Kidney (tissue), 14 donors: ENCODE results near the gene KLHL18. TPM values are rescaled to one million over a fixed set of nuclear protein-coding genes. Genes with fewer than 3 reads are reported as not detected.
"Not testable (repeated sequence)": the region's sequence is repeated elsewhere in the genome, so short reads cannot be mapped to it uniquely, and the experiment has no call there.

Source experiments
- DNase-seq, 5 donors: peaks; one replicate each; pipeline ENCODE4 v3.0.0-alpha.2; 2013 to 2020
- FAIRE-seq: peaks from 2 replicates; lab custom pipeline; 2012; peaks lifted over from hg19 to GRCh38; lab: Jason Lieb, UNC
- H3K27ac ChIP-seq, 2 donors: one replicate each; pipeline ENCODE4 v1.7.0; 2013; ENCODE audit warnings: low read depth in 2 of 2, low read length in 2 of 2, inconsistent platforms in 1 of 2
- H3K27me3 ChIP-seq: one replicate; pipeline ENCODE4 v1.7.1; 2013; ENCODE audit warnings: low read length, inconsistent platforms; ENCODE audit not compliant: control insufficient read depth, insufficient read depth
- H3K36me3 ChIP-seq, 3 donors: one replicate each; pipeline versions ENCODE4 v1.7.0 to v1.7.1; 2013; ENCODE audit warnings: low read length in 3 of 3, control low read depth in 1 of 3, inconsistent platforms in 1 of 3; ENCODE audit not compliant: insufficient read depth in 3 of 3, control insufficient read depth in 2 of 3
- H3K4me1 ChIP-seq, 3 donors: one replicate each; pipeline versions ENCODE4 v1.7.0 to v1.7.1; 2013; ENCODE audit warnings: low read length in 3 of 3, inconsistent platforms in 1 of 3, low read depth in 1 of 3; ENCODE audit not compliant: control insufficient read depth in 2 of 3, insufficient read depth in 2 of 3
- H3K4me3 ChIP-seq, 3 donors: one replicate each; pipeline versions ENCODE4 v1.7.0 to v1.8.1; 2013; ENCODE audit warnings: low read length in 3 of 3, control low read depth in 1 of 3, inconsistent platforms in 1 of 3
- H3K9ac ChIP-seq, 3 donors: one replicate each; pipeline versions ENCODE4 v1.7.0 to v1.7.1; 2013; ENCODE audit warnings: low read length in 3 of 3, control low read depth in 1 of 3, inconsistent platforms in 1 of 3
- H3K9me3 ChIP-seq, 3 donors: one replicate each; pipeline versions ENCODE4 v1.7.0 to v1.7.1; 2013; ENCODE audit warnings: low read length in 3 of 3, control low read depth in 1 of 3, inconsistent platforms in 1 of 3; ENCODE audit not compliant: control insufficient read depth in 2 of 3, insufficient read depth in 1 of 3
- intact Hi-C: fragments of 100-400 bp; cut with DNase I; formaldehyde crosslinking; loops from one replicate; pipeline ENCODE4 v1.11.1; 2022
- polyA plus RNA-seq: library from polyadenylated mRNA; stranded (reverse); fragments of 350-450 nt; fragmentation: Illumina TruSeq; extraction: RNeasy Lipid Tissue Mini Kit (QIAGEN cat#74804); gene quantifications from one replicate; pipeline ENCODE4 v1.2.3, GENCODE V29; 2014; ENCODE audit warnings: low read depth, low replicate concordance; ENCODE audit not compliant: insufficient read depth
- total RNA-seq: library from RNA; stranded (reverse); fragmentation: NEBNext Ultra II Directional; extraction: Animal tissue kit (Norgen Biotek cat#: 25700); gene quantifications from one replicate; pipeline ENCODE4 v1.2.1, GENCODE V29; 2021
- TF ChIP-seq, protein P1 (sequence below): IDR thresholded peaks from 3 replicates; pipeline ENCODE4 v1.5.1; 2012; ENCODE audit warnings: mild to moderate bottlenecking, moderate library complexity, borderline replicate concordance; ENCODE audit not compliant: insufficient read depth; ENCODE audit errors: extremely low read depth
- donor health status: control.
- donor health status: control.
- donor health status: control.
- donor health status: control.
- donor health status: control.
- donor health status: DM: yes; HTN: yes; CAD: no.
- donor health status: Normal renal cell carcinoma (clear cell type).

The KLHL18 gene
- total and polyA plus RNA-seq, 2 donors from 2014 or later, result 10.6 to 31.1 TPM

DNA sequence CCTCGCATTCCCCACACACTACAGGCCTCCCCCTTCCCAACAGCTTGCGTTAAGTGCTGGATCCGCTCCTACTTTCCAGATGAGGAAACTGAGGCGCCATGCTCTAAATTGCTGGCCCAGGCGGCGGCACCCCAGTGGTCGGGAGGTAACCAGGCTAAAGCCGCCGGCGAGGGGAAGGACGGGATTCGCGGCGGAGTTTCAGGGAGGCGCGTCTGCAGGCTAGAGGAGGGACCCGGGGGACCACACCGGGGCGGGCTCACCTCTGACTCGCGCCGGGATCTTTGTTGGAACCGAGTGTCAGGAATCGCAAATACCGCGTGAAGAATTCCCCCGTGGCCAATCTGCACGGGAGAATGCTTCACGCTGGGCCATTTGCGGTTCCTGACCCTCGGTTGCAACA, 73.5 kb downstream of the KLHL18 start:
- Histone ChIP-seq H3K9ac (no peak overlapping the region), H3K36me3 (no peaks in the 10 kb centered on the region), H3K27ac (no peak overlapping the region), H3K9me3 (peaks cover 0 to 6% (median 0%) of the 10 kb centered on the region in 3 donors), H3K27me3 (no peaks in the 10 kb centered on the region), H3K4me3 (no peak overlapping the region), H3K4me1 (no peaks in the 10 kb centered on the region)
- DNase-seq (peak in 1 of 5 donors; percentile 72), FAIRE-seq (no peak)
- intact Hi-C loops, result no loop called here
- TF ChIP-seq, protein P1, sequence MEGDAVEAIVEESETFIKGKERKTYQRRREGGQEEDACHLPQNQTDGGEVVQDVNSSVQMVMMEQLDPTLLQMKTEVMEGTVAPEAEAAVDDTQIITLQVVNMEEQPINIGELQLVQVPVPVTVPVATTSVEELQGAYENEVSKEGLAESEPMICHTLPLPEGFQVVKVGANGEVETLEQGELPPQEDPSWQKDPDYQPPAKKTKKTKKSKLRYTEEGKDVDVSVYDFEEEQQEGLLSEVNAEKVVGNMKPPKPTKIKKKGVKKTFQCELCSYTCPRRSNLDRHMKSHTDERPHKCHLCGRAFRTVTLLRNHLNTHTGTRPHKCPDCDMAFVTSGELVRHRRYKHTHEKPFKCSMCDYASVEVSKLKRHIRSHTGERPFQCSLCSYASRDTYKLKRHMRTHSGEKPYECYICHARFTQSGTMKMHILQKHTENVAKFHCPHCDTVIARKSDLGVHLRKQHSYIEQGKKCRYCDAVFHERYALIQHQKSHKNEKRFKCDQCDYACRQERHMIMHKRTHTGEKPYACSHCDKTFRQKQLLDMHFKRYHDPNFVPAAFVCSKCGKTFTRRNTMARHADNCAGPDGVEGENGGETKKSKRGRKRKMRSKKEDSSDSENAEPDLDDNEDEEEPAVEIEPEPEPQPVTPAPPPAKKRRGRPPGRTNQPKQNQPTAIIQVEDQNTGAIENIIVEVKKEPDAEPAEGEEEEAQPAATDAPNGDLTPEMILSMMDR, result no peak

DNA sequence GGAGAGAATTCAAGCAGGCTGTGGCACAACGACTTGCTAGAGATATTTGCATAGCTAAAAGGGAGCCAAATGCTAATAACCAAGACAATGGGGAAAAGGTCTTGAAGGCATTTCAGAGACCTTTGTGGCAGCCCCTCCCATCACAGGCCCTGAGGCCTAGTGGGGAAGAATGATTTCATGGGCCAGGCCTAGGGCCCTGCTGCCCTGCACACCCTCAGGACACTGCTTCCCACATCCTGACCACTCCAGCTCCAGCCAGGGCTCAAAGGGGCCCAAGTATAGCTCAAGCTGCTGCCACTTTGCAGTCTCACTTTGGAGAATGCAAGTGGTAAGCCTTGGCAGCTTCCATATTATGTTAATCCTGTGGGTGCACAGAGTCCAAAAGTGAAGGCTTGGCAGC, 76.6 kb downstream of the KLHL18 start:
- intact Hi-C loops, result no loop called here
- Histone ChIP-seq H3K4me3 (no peak overlapping the region), H3K36me3 (no peaks in the 10 kb centered on the region), H3K27ac (no peak overlapping the region), H3K4me1 (no peaks in the 10 kb centered on the region), H3K27me3 (no peaks in the 10 kb centered on the region), H3K9ac (no peak overlapping the region), H3K9me3 (peaks cover 0 to 6% (median 0%) of the 10 kb centered on the region in 3 donors)
- no peak for DNase-seq
- FAIRE-seq, result no peak
- TF ChIP-seq, protein P1, result no peak

DNA sequence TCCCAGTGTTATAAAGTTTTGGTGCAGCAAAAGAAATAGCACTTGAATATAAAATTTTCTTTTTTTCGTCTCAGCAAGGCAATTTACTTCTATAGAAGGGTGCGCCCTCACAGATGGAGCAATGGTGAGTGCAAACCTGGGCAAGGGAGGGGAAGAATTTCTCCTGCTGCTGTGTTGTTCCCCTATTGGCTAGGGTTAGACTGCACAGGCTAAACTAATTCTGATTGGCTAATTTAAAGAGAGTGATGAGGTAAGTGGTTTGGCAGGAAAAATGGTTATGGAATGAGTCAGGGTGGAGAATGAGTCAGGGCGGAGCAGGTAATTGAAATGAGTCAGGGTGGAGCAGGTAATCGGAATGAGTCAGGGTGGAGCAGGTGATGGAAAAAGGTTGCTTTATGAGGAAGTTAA, 77.4 kb downstream of the KLHL18 start:
- H3K4me1 ChIP-seq, H3K9me3 ChIP-seq, H3K27me3 ChIP-seq, H3K36me3 ChIP-seq, H3K9ac ChIP-seq, DNase-seq, intact Hi-C loops, FAIRE-seq, H3K27ac ChIP-seq, H3K4me3 ChIP-seq: not testable (repeated sequence)

DNA sequence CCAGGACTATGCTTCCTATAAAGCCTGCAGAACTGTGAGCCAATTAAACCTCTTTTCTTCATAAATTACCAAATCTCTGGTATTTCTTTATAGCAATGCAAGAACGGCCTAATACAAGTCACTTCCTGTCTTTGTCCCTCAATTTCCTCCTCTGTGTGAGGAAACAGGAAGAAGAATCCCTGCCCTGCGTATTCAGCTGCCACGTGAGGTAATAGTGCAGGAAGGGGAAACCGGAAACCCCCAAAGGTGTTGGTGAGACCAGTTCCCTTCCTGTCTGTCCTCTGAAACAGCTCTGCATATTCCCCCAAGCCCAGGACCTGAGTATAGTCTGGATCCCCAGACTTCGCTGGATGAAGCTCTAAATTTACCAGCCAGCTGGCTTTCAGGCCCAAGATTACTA, 80.0 kb downstream of the KLHL18 start:
- DNase-seq (no peak), FAIRE-seq (no peak)
- H3K36me3 ChIP-seq, result no peaks in the 10 kb centered on the region
- no peaks in the 10 kb centered on the region for H3K27me3 ChIP-seq
- no peak overlapping the region for H3K9ac ChIP-seq
- no peak overlapping the region for H3K4me3 ChIP-seq
- H3K27ac ChIP-seq, result no peak overlapping the region
- H3K4me1 ChIP-seq, result no peaks in the 10 kb centered on the region
- peaks cover 0 to 6% (median 0%) of the 10 kb centered on the region in 3 donors for H3K9me3 ChIP-seq
- intact Hi-C loops, result no loop called here
- TF ChIP-seq, protein P1, result no peak
